ENCODE results near the gene TSPAN18. TPM values are rescaled to one million over a fixed set of nuclear protein-coding genes. Genes with fewer than 3 reads are reported as not detected.

Gene TSPAN18
- total RNA-seq, 2 donors from 2014 or later: 2.0 to 7.7 TPM

GRCh38 chr11:44942029-44942955, 215.5 kb downstream of the TSPAN18 start:
- DNase-seq (ENCODE audit: low spot score) (no peak), ATAC-seq (ENCODE audit: insufficient number of reproducible peaks, low FRiP score, low read depth) (no peak)
- Histone ChIP-seq H3K27ac (no peak overlapping the region), H3K9me3 (no peaks in the 10 kb centered on the region), H3K36me3 (no peaks in the 10 kb centered on the region), H3K27me3 (replicated peaks; ENCODE audit: insufficient read depth) (no peaks in the 10 kb centered on the region), H3K4me1 (ENCODE audit: control insufficient read depth in 1 of 2, low read depth in 2 of 2) (no peaks in the 10 kb centered on the region), H3K4me3 (no peak overlapping the region)
- TF ChIP-seq, protein P1, sequence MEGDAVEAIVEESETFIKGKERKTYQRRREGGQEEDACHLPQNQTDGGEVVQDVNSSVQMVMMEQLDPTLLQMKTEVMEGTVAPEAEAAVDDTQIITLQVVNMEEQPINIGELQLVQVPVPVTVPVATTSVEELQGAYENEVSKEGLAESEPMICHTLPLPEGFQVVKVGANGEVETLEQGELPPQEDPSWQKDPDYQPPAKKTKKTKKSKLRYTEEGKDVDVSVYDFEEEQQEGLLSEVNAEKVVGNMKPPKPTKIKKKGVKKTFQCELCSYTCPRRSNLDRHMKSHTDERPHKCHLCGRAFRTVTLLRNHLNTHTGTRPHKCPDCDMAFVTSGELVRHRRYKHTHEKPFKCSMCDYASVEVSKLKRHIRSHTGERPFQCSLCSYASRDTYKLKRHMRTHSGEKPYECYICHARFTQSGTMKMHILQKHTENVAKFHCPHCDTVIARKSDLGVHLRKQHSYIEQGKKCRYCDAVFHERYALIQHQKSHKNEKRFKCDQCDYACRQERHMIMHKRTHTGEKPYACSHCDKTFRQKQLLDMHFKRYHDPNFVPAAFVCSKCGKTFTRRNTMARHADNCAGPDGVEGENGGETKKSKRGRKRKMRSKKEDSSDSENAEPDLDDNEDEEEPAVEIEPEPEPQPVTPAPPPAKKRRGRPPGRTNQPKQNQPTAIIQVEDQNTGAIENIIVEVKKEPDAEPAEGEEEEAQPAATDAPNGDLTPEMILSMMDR (IDR thresholded peaks at IDR 0.05): no peak

DNA sequence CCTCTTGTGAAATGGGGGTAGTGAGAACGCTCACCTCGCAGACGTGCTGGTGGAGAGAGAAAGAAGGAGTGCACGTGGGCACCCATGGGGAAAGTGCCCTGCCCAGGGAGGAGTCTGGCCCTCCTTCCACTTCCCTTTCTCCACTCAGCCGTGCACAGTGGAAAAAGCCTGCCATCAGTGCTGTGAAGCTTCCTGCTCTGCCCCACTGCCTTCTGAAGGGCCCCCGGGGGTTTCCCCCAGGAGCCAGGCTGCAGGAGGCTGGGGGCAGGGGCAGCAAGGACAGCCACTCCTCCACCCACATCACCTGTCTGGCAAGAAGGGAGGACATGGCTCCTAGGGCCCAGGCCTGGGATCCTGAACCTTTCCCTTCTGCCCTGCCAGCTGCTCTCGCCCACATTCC, 216.4 kb downstream of the TSPAN18 start:
- ATAC-seq (ENCODE audit: insufficient number of reproducible peaks, low FRiP score, low read depth): no peak
- Histone ChIP-seq H3K36me3 (no peaks in the 10 kb centered on the region), H3K4me3 (no peak overlapping the region), H3K27ac (no peak overlapping the region), H3K27me3 (replicated peaks; ENCODE audit: insufficient read depth) (no peaks in the 10 kb centered on the region), H3K4me1 (ENCODE audit: control insufficient read depth in 1 of 2, low read depth in 2 of 2) (no peaks in the 10 kb centered on the region), H3K9me3 (no peaks in the 10 kb centered on the region)
- no peak for DNase-seq (ENCODE audit: low spot score)
- TF ChIP-seq, protein P1 (IDR thresholded peaks at IDR 0.05): no peak

GRCh38 chr11:44943696-44944095, 216.9 kb downstream of the TSPAN18 start:
- Histone ChIP-seq H3K4me1 (ENCODE audit: control insufficient read depth in 1 of 2, low read depth in 2 of 2) (peaks cover 0 to 1% of the 10 kb centered on the region in 2 donors), H3K9me3 (no peaks in the 10 kb centered on the region), H3K27ac (no peak overlapping the region), H3K4me3 (no peak overlapping the region), H3K36me3 (no peaks in the 10 kb centered on the region), H3K27me3 (replicated peaks; ENCODE audit: insufficient read depth) (no peaks in the 10 kb centered on the region)
- ATAC-seq (ENCODE audit: insufficient number of reproducible peaks, low FRiP score, low read depth): no peak
- DNase-seq (ENCODE audit: low spot score): no peak
- TF ChIP-seq, protein P1 (IDR thresholded peaks at IDR 0.05): no peak

DNA sequence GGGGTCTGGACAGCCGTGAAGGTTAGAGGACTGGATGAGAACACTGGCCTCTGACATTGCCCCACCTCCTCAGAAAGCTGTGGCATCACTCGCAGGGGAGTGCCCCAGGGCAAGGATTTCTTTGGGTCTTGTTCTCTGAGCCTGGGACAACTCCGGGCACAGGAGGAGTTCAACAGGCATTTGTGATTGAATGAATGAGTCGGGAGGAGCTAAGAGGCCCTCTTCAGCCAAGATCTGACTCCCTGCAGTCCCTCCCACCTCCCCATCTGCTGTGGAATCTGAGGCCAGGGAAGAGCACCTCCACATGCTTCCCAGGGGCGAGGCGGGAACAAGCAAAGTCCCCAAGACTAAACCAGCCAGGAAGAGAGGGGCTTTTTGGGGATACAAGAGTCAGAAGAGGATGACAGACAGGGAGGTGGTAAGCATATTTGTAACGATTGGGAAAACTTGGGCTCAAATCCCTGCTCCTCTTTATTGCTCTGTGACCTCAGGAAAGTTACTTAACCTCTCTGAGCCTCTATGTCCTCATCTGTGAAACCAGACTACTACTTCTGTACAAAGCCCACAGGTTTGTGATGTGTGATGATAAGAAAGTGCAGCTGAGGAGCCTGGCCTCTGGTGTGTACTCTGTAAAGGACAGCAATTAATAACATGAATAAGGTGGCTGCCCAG, 217.6 kb downstream of the TSPAN18 start:
- Histone ChIP-seq H3K36me3 (no peaks in the 10 kb centered on the region), H3K27me3 (replicated peaks; ENCODE audit: insufficient read depth) (no peaks in the 10 kb centered on the region), H3K4me1 (ENCODE audit: control insufficient read depth in 1 of 2, low read depth in 2 of 2) (peaks cover 0 to 8% of the 10 kb centered on the region in 2 donors), H3K27ac (no peak overlapping the region), H3K9me3 (no peaks in the 10 kb centered on the region), H3K4me3 (no peak overlapping the region)
- ATAC-seq (ENCODE audit: insufficient number of reproducible peaks, low FRiP score, low read depth) (no peak), DNase-seq (ENCODE audit: low spot score) (no peak)
- TF ChIP-seq, protein P1 (IDR thresholded peaks at IDR 0.05): no peak

GRCh38 chr11:44944853-44945235, 218.1 kb downstream of the TSPAN18 start:
- H3K4me1 ChIP-seq (ENCODE audit: control insufficient read depth in 1 of 2, low read depth in 2 of 2): peaks cover 0 to 12% of the 10 kb centered on the region in 2 donors
- DNase-seq (ENCODE audit: low spot score) (no peak), ATAC-seq (ENCODE audit: insufficient number of reproducible peaks, low FRiP score, low read depth) (no peak)
- no peaks in the 10 kb centered on the region for H3K36me3 ChIP-seq
- H3K27ac ChIP-seq: no peak overlapping the region
- no peaks in the 10 kb centered on the region for H3K9me3 ChIP-seq
- TF ChIP-seq, protein P1 (IDR thresholded peaks at IDR 0.05): no peak
- H3K27me3 ChIP-seq (replicated peaks; ENCODE audit: insufficient read depth): no peaks in the 10 kb centered on the region
- no peak overlapping the region for H3K4me3 ChIP-seq
